Lower leg skin (tissue), 3 donors: Measurements from ENCODE around the gene PPP6R3.
"Not testable (repeated sequence)": the region's sequence is repeated elsewhere in the genome, so short reads cannot be mapped to it uniquely, and the experiment has no call there.

Source experiments
- POLR2A ChIP-seq, 2 donors: fragments of 450-650 bp; IDR thresholded peaks; one replicate each; pipeline ENCODE4 v1.6.1; 2016 to 2017; ENCODE audit warnings: antibody characterized with exemption in 2 of 2, mild to moderate bottlenecking in 1 of 2, moderate library complexity in 1 of 2
- TF ChIP-seq, protein P1 (sequence below), 3 donors: fragments of 450-650 bp; IDR thresholded peaks; one replicate each; pipeline ENCODE4 v1.5.1; 2016; ENCODE audit warnings: antibody characterized with exemption in 3 of 3, mild to moderate bottlenecking in 3 of 3, moderate library complexity in 2 of 3

DNA sequence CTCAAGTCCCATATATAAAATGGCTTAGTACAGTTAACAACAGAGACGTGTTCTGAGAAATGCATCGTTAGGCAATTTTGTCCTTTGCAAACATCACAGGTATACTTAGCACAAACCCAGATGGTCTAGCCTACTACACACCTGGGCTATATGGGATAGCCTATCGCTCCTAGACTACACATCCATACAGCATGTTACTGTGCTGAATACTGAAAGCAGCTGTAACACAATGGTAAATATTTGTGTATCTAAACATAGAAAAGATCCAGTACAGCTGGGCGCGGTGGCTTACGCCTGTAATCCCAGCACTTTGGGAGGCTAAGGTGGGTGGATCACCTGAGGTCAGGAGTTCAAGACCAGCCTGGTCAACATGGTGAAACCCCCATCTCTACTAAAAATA is 2.2 kb upstream of the PPP6R3 start:
- TF ChIP-seq, protein P1, sequence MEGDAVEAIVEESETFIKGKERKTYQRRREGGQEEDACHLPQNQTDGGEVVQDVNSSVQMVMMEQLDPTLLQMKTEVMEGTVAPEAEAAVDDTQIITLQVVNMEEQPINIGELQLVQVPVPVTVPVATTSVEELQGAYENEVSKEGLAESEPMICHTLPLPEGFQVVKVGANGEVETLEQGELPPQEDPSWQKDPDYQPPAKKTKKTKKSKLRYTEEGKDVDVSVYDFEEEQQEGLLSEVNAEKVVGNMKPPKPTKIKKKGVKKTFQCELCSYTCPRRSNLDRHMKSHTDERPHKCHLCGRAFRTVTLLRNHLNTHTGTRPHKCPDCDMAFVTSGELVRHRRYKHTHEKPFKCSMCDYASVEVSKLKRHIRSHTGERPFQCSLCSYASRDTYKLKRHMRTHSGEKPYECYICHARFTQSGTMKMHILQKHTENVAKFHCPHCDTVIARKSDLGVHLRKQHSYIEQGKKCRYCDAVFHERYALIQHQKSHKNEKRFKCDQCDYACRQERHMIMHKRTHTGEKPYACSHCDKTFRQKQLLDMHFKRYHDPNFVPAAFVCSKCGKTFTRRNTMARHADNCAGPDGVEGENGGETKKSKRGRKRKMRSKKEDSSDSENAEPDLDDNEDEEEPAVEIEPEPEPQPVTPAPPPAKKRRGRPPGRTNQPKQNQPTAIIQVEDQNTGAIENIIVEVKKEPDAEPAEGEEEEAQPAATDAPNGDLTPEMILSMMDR (IDR thresholded peaks at IDR 0.05): not testable (repeated sequence)
- not testable (repeated sequence) for TF ChIP-seq POLR2A (IDR thresholded peaks at IDR 0.05)
